Natural killer cell (primary cell): ENCODE measurements around the gene PSMD8. TPM values are rescaled to one million over a fixed set of nuclear protein-coding genes. Genes with fewer than 3 reads are reported as not detected.

Experiments used
- ATAC-seq, 3 donors: fragments of 150-1000 bp in 2 of 3; fragments of 200-7000 bp in 1 of 3; cut with Tn5 transposase; 1 replicate in 1 of 3; 2 replicates in 2 of 3; pipeline ENCODE4 v1.10.0; 2021; ENCODE audit warnings: mild to moderate bottlenecking in 2 of 3, moderate library complexity in 2 of 3
- DNase-seq, 2 donors: peaks; one replicate each; pipeline versions ENCODE4 v3.0.0 to v3.0.0-alpha.2; 2013 to 2021; ENCODE audit warnings: mixed read lengths in 1 of 2
- H3K27ac ChIP-seq: one replicate; pipeline ENCODE4 v1.5.1; 2013; ENCODE audit warnings: mild to moderate bottlenecking, low read length
- H3K27me3 ChIP-seq: one replicate; pipeline ENCODE4 v1.6.1; 2013; ENCODE audit warnings: low read length; ENCODE audit not compliant: control insufficient read depth, insufficient read depth
- H3K36me3 ChIP-seq: one replicate; pipeline ENCODE4 v1.6.1; 2013; ENCODE audit warnings: low read length; ENCODE audit not compliant: control insufficient read depth, insufficient read depth
- H3K4me1 ChIP-seq: one replicate; pipeline ENCODE4 v1.6.1; 2013; ENCODE audit warnings: low read length; ENCODE audit not compliant: control insufficient read depth, insufficient read depth
- H3K4me3 ChIP-seq: one replicate; pipeline ENCODE4 v1.5.1; 2013; ENCODE audit warnings: low read length
- H3K9me3 ChIP-seq: one replicate; pipeline ENCODE4 v1.6.1; 2013; ENCODE audit warnings: low read length; ENCODE audit not compliant: control insufficient read depth, insufficient read depth
- H3K27ac Mint-ChIP-seq, 2 donors: one replicate each; pipeline ENCODE4 v1.8.0; 2022; ENCODE audit warnings: mild to moderate bottlenecking in 2 of 2, mixed read lengths in 2 of 2, moderate library complexity in 1 of 2
- H3K27me3 Mint-ChIP-seq, 2 donors: one replicate each; pipeline ENCODE4 v1.8.0; 2022; ENCODE audit warnings: low read depth in 2 of 2, mixed read lengths in 2 of 2
- H3K36me3 Mint-ChIP-seq: one replicate; pipeline ENCODE4 v1.8.0; 2022; ENCODE audit warnings: mixed read lengths
- H3K4me1 Mint-ChIP-seq, 2 donors: one replicate each; pipeline ENCODE4 v1.8.0; 2022; ENCODE audit warnings: mixed read lengths in 2 of 2
- H3K4me3 Mint-ChIP-seq: one replicate; pipeline ENCODE4 v1.8.0; 2022; ENCODE audit warnings: mild to moderate bottlenecking, moderate library complexity, mixed read lengths
- H3K9me3 Mint-ChIP-seq, 2 donors: one replicate each; pipeline ENCODE4 v1.8.0; 2022; ENCODE audit warnings: mixed read lengths in 2 of 2
- WGBS: methylation state at CpG from one replicate; pipeline ENCODE4 v1.1.7; 2013; ENCODE audit warnings: missing lambda C conversion rate; ENCODE audit not compliant: insufficient coverage; 5-methylcytosine and 5-hydroxymethylcytosine counted together
- intact Hi-C: fragments of 100-400 bp; cut with micrococcal nuclease; formaldehyde crosslinking; loops from one replicate; pipeline ENCODE4 v1.14.2; 2022
- total RNA-seq, 4 donors: library from RNA; stranded (reverse); fragments of 120-200 nt in 1 of 4; gene quantifications; one replicate each; pipeline versions ENCODE4 v1.2.3 to v1.2.4, GENCODE V29; 2013 to 2022
- TF ChIP-seq, protein P1 (sequence below): fragments of 200-600 bp; IDR thresholded peaks from one replicate; pipeline ENCODE4 v1.8.0; 2022; ENCODE audit warnings: antibody characterized with exemption

Gene PSMD8
- total RNA-seq, 3 donors from 2014 or later (not counting 1 experiment from before 2014, with no cell fraction given): 109 to 115 (median 109) TPM

- no peak overlapping the region for H3K4me3 Mint-ChIP-seq
- ATAC-seq (no peak), DNase-seq (no peak)
- intact Hi-C loops: no loop called here
- 94% methylated on average over 8 of the region's 8 CpGs for WGBS
- Histone ChIP-seq H3K4me3 (no peak overlapping the region), H3K27ac (no peak overlapping the region), H3K36me3 (no peaks in the 10 kb centered on the region), H3K9me3 (no peaks in the 10 kb centered on the region), H3K4me1 (peaks cover 5% of the 10 kb centered on the region), H3K27me3 (no peaks in the 10 kb centered on the region)
- peaks cover 0 to 5% of the 10 kb centered on the region in 2 donors for H3K27me3 Mint-ChIP-seq
- TF ChIP-seq, protein P1, sequence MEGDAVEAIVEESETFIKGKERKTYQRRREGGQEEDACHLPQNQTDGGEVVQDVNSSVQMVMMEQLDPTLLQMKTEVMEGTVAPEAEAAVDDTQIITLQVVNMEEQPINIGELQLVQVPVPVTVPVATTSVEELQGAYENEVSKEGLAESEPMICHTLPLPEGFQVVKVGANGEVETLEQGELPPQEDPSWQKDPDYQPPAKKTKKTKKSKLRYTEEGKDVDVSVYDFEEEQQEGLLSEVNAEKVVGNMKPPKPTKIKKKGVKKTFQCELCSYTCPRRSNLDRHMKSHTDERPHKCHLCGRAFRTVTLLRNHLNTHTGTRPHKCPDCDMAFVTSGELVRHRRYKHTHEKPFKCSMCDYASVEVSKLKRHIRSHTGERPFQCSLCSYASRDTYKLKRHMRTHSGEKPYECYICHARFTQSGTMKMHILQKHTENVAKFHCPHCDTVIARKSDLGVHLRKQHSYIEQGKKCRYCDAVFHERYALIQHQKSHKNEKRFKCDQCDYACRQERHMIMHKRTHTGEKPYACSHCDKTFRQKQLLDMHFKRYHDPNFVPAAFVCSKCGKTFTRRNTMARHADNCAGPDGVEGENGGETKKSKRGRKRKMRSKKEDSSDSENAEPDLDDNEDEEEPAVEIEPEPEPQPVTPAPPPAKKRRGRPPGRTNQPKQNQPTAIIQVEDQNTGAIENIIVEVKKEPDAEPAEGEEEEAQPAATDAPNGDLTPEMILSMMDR: no peak
- H3K9me3 Mint-ChIP-seq: no peaks in the 10 kb centered on the region
- H3K4me1 Mint-ChIP-seq: peaks cover 5 to 10% of the 10 kb centered on the region in 2 donors
- H3K27ac Mint-ChIP-seq: no peak overlapping the region
- no peaks in the 10 kb centered on the region for H3K36me3 Mint-ChIP-seq
Observed at GRCh38 chr19:38412491-38412890, 38.1 kb downstream of the PSMD8 start.

DNA sequence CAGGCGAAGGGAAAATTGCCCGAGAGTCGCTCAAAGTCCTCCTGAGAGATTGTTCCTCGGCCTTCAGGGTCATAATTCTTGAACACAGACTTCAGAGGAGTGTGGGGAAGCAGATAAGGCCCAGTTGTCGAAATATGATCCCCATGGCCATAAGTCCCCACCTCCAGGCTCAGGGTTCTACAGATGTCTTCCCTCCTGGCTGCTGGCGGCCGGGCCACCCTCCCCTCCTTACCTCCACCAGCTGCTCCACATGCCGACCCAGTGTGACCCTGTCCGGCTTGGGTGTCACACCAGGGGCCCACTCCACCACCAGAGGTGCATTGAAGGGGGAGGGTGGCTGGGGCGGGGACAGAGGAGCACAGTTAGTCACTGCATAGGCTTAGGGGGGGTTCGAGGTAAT, 38.6 kb downstream of the PSMD8 start:
- Histone ChIP-seq H3K27ac (no peak overlapping the region), H3K36me3 (no peaks in the 10 kb centered on the region), H3K4me3 (no peak overlapping the region), H3K9me3 (no peaks in the 10 kb centered on the region), H3K4me1 (peaks cover 10% of the 10 kb centered on the region), H3K27me3 (no peaks in the 10 kb centered on the region)
- DNase-seq (no peak), ATAC-seq (no peak)
- Mint-ChIP-seq H3K4me3 (no peak overlapping the region), H3K27ac (no peak overlapping the region), H3K4me1 (peaks cover 10 to 15% of the 10 kb centered on the region in 2 donors), H3K36me3 (no peaks in the 10 kb centered on the region), H3K27me3 (peaks cover 0 to 5% of the 10 kb centered on the region in 2 donors), H3K9me3 (no peaks in the 10 kb centered on the region)
- WGBS: 93% methylated on average over 11 of the region's 11 CpGs
- intact Hi-C loops: no loop called here
- TF ChIP-seq, protein P1: no peak

GRCh38 chr19:38413416-38413815, 39.0 kb downstream of the PSMD8 start:
- no peaks in the 10 kb centered on the region for H3K36me3 Mint-ChIP-seq
- WGBS: 96% methylated on average over 6 of the region's 6 CpGs

More at GRCh38 chr19:38413416-38413815, 39.0 kb downstream of the PSMD8 start:
- H3K4me3 ChIP-seq: no peak overlapping the region
- no peaks in the 10 kb centered on the region for H3K9me3 ChIP-seq
- ATAC-seq: no peak
- DNase-seq: no peak
- no peaks in the 10 kb centered on the region for H3K9me3 Mint-ChIP-seq
- H3K36me3 ChIP-seq: no peaks in the 10 kb centered on the region
- H3K4me1 ChIP-seq: peaks cover 14% of the 10 kb centered on the region
- H3K27me3 ChIP-seq: no peaks in the 10 kb centered on the region
- no peak overlapping the region for H3K27ac Mint-ChIP-seq
- TF ChIP-seq, protein P1: no peak
- intact Hi-C loops: no loop called here
- peaks cover 0 to 5% of the 10 kb centered on the region in 2 donors for H3K27me3 Mint-ChIP-seq
- H3K4me1 Mint-ChIP-seq: peaks cover 12 to 17% of the 10 kb centered on the region in 2 donors
- no peak overlapping the region for H3K4me3 Mint-ChIP-seq
- no peak overlapping the region for H3K27ac ChIP-seq
